Suprapubic skin (tissue), 4 donors: ENCODE results near the gene SERTAD2.

ENCODE experiments used
- CTCF ChIP-seq, 2 donors: fragments of 200-600 bp in 1 of 2; fragments of 450-650 bp in 1 of 2; sonication (generic) in 1 of 2; IDR thresholded peaks; one replicate each; pipeline ENCODE4 v1.5.1; 2016 to 2019; ENCODE audit warnings: antibody characterized with exemption in 2 of 2, mild to moderate bottlenecking in 1 of 2, moderate library complexity in 1 of 2
- EP300 ChIP-seq: sonication (generic); formaldehyde crosslinking; IDR thresholded peaks from one replicate; pipeline ENCODE4 v1.6.1; 2017; ENCODE audit warnings: antibody characterized with exemption
- POLR2A ChIP-seq, 2 donors: fragments of 450-650 bp; IDR thresholded peaks; one replicate each; pipeline ENCODE4 v1.6.1; 2017; ENCODE audit warnings: antibody characterized with exemption in 2 of 2, mild to moderate bottlenecking in 2 of 2, moderate library complexity in 2 of 2
- POLR2AphosphoS5 ChIP-seq, 3 donors: sonication (generic); formaldehyde crosslinking; IDR thresholded peaks; one replicate each; pipeline ENCODE4 v1.6.1; 2017; ENCODE audit warnings: antibody characterized with exemption in 3 of 3

GRCh38 chr2:64601034-64601754 lies 52.5 kb downstream of the SERTAD2 start:
- no peak for TF ChIP-seq CTCF (IDR thresholded peaks at IDR 0.05)
- TF ChIP-seq POLR2A (IDR thresholded peaks at IDR 0.05): no peak
- no peak for TF ChIP-seq EP300
- TF ChIP-seq POLR2AphosphoS5 (IDR thresholded peaks at IDR 0.05): no peak
